SH-SY5Y (cell line): ENCODE data around the gene CD226.

ENCODE experiments used
- GATA2 ChIP-seq: IDR thresholded peaks from 2 replicates; pipeline ENCODE4 v1.6.1; 2011; ENCODE audit warnings: mild to moderate bottlenecking, low read depth, low read length
- GATA3 ChIP-seq: IDR thresholded peaks from 2 replicates; pipeline ENCODE4 v1.6.1; 2011; ENCODE audit warnings: low read depth, mild to moderate bottlenecking, low read length, moderate library complexity

DNA sequence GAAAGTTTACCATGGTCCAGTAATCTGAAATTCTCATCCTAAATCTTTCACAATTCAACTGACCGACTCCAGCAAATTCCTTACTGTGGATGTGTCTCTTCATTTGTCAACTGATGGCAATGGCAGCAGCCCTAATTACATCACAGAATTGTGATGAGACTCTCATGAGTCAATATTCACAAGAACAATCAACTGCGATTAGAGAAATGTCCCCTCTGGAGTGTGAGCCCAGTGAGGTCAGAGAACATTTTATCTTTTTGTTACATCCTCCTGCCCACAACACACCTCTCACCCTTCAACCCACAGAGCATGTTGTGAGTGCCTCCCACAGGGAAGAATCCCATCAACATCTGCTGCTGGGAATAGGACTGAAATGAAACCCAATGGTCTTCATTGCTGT, 73.6 kb downstream of the CD226 start:
- TF ChIP-seq GATA2 (no peak), GATA3 (no peak)
